ENCODE measurements around the gene ALPG.

The ALPG gene

DNA sequence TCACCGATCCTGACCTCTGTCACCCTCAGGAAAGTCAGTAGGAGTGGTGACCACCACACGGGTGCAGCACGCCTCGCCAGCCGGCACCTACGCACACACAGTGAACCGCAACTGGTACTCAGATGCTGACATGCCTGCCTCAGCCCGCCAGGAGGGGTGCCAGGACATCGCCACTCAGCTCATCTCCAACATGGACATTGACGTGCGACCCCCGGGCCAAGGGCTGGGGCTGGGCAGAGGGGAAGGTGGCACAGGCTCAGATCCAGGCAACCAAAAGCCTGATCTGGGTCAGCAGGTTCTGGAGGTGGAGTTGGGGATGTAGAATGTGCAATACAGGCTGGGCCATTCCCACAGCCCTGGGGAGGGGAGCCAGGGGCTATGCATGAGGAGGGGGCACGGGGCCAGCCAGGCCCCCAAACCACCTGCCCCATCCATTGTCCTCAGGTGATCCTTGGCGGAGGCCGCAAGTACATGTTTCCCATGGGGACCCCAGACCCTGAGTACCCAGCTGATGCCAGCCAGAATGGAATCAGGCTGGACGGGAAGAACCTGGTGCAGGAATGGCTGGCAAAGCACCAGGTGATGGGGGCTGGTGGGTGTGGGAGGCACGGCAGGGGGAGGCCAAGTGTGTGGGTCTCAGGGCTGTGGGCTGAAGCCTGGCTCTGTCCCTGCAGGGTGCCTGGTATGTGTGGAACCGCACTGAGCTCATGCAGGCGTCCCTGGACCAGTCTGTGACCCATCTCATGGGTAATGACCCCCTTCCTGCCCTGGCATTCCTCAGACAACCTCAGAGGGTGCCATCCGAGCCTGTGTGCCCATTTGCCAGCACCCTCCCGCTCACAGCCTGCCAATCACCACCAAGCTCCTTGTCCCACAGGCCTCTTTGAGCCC lies 50.7 kb downstream of the ALPG start:
- TF ChIP-seq FOXP2 (optimal IDR thresholded peaks at IDR 0.05; ENCODE audit: borderline replicate concordance, extremely low read depth, extremely low read length, insufficient read depth) = no peak
- TF ChIP-seq TAF1 (IDR thresholded peaks at IDR 0.05; ENCODE audit: borderline replicate concordance, insufficient read depth, low read length) = no peak
- TF ChIP-seq SIN3A (IDR thresholded peaks at IDR 0.05; ENCODE audit: borderline replicate concordance, insufficient read depth, low read length) = no peak
- TF ChIP-seq REST (IDR thresholded peaks at IDR 0.05; ENCODE audit: insufficient read depth in 1 of 2, low read depth in 2 of 2, low read length in 2 of 2) = no peak
- TF ChIP-seq POLR2AphosphoS5 (IDR thresholded peaks at IDR 0.05; ENCODE audit: low read depth, low read length) = no peak

DNA sequence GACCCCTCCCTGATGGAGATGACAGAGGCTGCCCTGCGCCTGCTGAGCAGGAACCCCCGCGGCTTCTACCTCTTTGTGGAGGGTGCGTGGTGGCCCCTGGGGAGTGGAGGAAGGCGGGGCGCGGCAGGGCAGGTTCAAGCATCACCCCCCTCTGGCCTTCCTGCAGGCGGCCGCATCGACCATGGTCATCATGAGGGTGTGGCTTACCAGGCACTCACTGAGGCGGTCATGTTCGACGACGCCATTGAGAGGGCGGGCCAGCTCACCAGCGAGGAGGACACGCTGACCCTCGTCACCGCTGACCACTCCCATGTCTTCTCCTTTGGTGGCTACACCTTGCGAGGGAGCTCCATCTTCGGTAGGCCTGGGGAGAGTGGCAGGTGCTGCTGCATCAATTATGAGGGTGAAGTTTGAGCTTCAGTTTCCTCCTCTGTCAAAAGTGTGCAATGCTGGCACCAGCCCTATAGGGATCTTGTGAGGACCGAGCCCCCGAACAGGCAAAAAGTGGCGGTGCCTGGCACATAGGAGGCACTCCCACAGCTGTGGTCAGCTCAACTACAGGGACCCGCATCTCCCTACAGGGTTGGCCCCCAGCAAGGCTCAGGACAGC lies 51.5 kb downstream of the ALPG start:
- no peak for TF ChIP-seq POLR2AphosphoS5 (IDR thresholded peaks at IDR 0.05; ENCODE audit: low read depth, low read length)
- no peak for TF ChIP-seq FOXP2 (optimal IDR thresholded peaks at IDR 0.05; ENCODE audit: borderline replicate concordance, extremely low read depth, extremely low read length, insufficient read depth)
- no peak for TF ChIP-seq REST (IDR thresholded peaks at IDR 0.05; ENCODE audit: insufficient read depth in 1 of 2, low read depth in 2 of 2, low read length in 2 of 2)
- no peak for TF ChIP-seq SIN3A (IDR thresholded peaks at IDR 0.05; ENCODE audit: borderline replicate concordance, insufficient read depth, low read length)
- TF ChIP-seq TAF1 (IDR thresholded peaks at IDR 0.05; ENCODE audit: borderline replicate concordance, insufficient read depth, low read length) = no peak

- TF ChIP-seq SIN3A (IDR thresholded peaks at IDR 0.05; ENCODE audit: borderline replicate concordance, insufficient read depth, low read length) = no peak
These were observed 52.2 kb downstream of the ALPG start for GRCh38 chr2:232458661-232459418.

DNA sequence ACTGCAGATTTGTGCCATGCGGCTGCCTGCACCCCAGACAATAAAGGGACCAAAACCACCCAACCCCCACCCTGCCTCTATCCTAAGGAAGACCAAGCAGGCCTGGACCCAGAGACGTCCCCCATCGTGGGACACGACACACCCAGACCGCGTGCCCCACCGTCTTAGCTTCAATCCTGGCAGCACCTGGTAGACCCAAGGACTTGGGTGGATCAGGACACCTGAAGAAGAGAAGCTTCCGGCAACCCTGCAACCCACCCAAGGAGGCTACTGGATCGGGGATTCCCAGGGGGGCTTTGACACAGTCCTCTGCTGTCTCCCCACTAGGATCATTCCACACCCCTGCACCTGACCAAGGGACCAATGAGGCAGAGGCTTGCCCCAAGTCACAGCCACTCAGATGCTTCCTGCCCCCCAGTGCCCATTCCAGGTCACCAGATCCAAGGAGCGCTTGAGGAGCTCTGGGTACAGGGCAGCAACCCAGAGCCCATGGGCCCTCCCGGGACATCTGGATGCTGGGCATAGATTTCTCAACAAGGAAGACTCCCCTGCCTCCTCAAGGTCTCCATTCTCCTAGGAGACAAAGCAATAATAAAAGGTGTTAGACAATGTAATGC lies 52.9 kb downstream of the ALPG start:
- TF ChIP-seq TAF1 (IDR thresholded peaks at IDR 0.05; ENCODE audit: borderline replicate concordance, insufficient read depth, low read length) (no peak), POLR2AphosphoS5 (IDR thresholded peaks at IDR 0.05; ENCODE audit: low read depth, low read length) (no peak), FOXP2 (optimal IDR thresholded peaks at IDR 0.05; ENCODE audit: borderline replicate concordance, extremely low read depth, extremely low read length, insufficient read depth) (no peak), REST (IDR thresholded peaks at IDR 0.05; ENCODE audit: insufficient read depth in 1 of 2, low read depth in 2 of 2, low read length in 2 of 2) (no peak), SIN3A (IDR thresholded peaks at IDR 0.05; ENCODE audit: borderline replicate concordance, insufficient read depth, low read length) (no peak)

GRCh38 chr2:232460171-232460570 lies 53.5 kb downstream of the ALPG start:
- TF ChIP-seq REST (IDR thresholded peaks at IDR 0.05; ENCODE audit: insufficient read depth in 1 of 2, low read depth in 2 of 2, low read length in 2 of 2) (no peak), TAF1 (IDR thresholded peaks at IDR 0.05; ENCODE audit: borderline replicate concordance, insufficient read depth, low read length) (no peak), POLR2AphosphoS5 (IDR thresholded peaks at IDR 0.05; ENCODE audit: low read depth, low read length) (no peak), FOXP2 (optimal IDR thresholded peaks at IDR 0.05; ENCODE audit: borderline replicate concordance, extremely low read depth, extremely low read length, insufficient read depth) (no peak), SIN3A (IDR thresholded peaks at IDR 0.05; ENCODE audit: borderline replicate concordance, insufficient read depth, low read length) (no peak)
